Amniotic epithelial cell (primary cell): ENCODE measurements around the gene VWA8.

Source experiments
- DNase-seq: peaks from one replicate; pipeline ENCODE4 v3.0.0-alpha.2; 2010; ENCODE audit warnings: low read depth

Gene VWA8

DNA sequence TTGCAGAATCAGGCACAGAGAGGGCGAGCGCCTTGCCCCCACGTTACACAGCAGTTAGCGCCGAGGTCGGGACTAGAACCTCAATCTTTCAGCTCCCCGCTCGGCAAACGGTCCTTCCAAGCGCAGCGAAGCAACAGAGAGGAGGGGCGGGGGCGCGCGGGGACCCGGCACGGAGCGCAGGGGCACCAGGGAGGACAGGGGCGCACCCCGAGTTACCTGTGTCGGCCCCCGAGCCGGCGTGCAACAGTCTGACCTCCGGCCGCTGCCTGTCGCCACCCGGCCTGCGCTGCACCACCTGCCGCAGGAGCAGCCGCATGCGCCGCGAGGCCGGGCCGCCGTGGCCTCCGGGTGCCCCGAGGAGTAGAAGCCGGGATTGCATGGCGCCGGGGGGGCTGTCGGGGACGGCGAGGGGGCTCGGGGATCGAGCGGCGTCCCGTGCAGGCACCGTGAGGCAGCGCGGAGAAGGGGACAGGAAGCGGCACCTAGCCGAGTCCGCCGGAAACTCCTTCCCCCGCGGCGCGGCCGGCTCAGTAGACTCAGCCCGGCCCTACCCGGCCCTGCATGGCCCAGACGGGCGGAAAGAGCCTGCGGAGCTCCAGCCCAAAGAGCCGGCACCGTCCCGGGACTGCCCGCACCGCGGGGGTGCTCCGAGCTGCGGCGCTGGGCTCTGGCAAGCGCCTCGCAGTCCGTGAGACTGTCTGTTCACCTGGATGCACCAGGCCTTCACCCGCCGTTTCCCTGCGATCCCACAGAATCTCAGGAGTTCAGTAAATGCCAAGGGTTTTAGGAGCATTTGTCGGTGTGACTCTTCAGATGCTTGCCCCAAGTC is at the start of gene VWA8:
Gene VWA8, minus strand, starts transcription at position 473 of the 829 bp plus-strand sequence. Its CDS starts 94 bp downstream, at position 379.
- peak; percentile 76 for DNase-seq

DNA sequence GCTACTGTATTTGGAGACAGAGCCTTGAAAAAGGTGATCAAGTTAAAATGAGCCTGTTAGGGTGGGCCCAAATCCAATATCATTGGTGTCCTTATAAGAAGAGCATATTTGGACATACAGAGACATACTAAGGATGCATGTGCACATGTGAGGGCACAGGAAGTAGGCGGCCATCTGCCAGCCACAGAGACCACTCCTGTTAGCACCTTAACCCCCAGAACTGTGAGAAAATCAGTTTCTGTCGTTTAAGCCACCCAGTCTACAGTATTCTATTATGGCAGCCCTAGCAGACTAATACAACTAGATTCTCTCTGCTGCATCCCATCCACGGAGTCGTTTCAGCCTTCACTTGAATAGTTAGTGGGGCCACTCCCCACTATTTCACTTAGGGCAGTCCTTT is 48.1 kb upstream of the VWA8 start:
- no peak for DNase-seq

DNA sequence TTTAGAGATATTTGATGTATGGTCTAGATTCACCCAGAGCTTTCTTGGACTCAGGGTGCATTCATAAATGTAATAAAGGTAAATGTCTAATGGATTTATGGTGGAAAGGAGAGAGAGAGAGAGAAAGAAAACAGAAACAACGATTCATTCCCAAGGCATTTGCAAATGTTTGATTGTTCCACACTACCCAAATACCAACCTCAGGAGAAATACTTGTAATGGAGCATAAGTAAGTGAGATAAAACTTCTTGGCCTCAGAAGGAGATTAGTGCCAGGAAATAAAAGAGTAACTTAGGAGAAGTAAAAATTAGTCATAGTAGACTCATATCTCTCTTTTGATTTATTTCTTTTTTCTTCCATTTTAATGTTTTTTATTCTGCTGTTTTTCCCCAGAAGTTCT is 46.9 kb upstream of the VWA8 start:
- DNase-seq: peak; percentile 97

DNA sequence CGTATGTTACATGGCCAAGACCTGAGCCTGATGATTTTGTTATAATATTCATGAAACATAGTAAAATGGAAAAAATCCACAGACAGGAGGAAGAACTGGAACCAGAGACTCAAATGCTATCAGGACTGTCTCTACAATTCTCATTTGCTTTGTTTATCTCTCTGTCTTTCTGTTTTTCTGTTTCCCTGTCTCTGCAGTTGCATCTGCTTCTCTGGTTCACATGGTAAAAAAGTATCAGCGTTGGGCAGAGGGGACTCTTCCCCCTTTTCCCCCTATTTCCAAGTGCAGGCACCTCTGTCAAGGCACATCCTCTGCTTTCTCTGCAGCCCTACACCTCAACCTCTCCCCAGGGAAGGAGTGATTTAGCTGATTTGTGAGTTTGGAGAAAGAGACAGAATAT is 41.2 kb upstream of the VWA8 start:
- no peak for DNase-seq

DNA sequence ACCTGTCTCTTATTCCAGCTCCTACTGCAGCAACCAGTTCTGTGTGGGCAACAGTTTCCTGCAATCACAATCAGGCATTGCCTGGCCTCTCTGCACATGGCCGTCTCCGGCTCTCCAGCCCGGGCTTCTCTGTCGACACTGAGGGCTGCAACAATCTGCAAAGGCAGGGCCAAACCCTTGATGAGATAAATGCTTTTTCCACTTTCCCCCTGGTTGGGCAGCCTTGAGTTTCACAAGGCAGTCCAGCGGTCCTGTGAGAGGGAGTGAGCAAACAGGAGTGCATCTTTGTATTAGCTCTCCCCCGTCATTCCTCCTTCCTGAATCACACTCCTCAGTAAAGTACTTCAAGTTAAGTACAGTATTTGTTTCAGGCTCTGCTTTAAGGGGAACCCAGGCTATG is 40.7 kb upstream of the VWA8 start:
- DNase-seq: peak; percentile 100

DNA sequence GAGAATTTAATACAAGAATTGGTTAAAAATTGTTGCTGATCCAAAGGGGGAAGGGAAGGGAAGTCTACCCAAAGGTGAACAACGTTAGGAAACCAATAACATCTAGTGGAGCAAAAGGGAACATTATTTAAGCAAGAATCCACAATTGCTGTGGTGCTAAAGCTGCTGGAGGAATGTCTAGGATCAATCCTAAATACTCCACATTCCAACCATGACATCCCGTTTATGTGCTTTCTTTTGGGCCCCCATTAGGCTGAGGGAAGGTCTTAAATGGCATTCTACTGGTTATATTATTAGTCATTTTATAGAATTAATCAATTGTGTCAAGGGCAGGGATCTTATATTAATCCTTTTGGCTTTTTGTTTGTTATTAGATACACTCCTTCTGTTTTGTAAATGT is 39.9 kb upstream of the VWA8 start:
- DNase-seq: peak; percentile 24

DNA sequence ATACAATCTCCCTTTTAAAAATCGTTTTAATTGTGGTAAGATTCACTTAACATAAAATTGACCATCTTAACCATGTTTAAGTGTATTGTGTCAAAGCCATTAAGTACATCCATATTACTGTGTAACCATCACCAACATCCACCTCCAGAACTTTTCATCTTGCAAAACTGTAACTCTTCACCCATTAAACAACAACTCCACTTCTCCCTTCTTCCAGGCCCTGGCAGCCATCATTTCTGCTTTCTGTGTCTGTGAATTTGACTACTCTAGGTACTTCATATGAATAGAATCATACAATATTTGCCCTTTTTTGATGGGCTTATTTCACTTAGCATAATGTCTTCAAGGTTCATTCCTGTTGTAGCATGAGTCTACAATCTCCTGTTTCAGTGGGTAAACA is 36.5 kb upstream of the VWA8 start:
- no peak for DNase-seq

DNA sequence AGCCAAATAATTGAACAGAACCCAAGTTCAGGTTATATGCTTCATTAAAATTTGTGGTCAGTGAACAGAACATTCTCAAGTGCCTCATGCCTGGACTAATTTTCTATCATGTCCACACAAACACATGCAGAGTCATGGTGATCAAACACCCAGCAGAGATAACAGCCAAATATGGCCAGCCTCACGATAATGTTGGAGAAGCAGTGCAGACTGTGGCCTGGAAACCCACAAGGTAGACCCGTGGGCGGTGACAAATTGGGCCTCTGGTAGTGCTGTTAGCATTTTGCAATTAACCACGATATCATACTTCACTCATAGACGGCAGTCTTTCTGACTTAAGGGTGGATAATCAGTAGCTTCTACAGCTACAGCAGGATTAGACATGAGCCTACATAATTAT is 35.0 kb upstream of the VWA8 start:
- peak; percentile 96 for DNase-seq

DNA sequence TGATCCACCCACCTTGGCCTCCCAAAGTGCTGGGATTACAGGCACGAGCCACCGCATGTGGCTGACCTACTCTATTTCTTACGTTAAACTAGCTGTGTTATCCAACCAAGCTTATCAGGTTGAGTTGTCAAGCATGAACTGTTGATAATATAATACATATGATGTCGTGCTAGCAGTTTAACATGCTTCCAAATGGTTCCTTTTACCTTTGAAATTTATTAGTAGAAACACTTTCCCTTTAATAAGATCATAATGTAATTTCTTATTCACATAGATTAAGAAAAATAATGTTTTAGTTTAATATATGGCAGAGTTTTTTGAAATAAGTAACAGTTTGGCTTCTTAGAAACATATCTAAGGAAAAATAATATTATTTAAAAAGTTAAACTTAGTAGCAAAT is 34.4 kb upstream of the VWA8 start:
- peak; percentile 13 for DNase-seq

DNA sequence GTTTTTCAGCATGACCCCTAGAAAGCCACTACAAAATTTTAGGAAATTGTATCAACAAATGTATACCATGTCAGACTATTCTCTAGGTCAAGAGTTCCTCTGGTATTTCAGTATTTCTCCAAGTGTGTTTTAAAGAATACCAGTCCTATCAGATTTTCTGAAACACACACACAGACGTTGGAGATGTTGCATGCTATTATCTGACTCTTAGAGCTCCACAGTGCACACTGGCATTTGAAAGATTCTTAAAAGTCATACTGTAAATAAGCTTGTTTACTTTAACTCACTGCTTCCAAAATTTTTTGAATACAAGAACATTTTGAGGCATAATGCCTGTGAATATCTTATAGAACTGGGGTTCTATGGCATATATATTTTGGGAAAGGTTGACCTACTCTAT is 33.8 kb upstream of the VWA8 start:
- no peak for DNase-seq

DNA sequence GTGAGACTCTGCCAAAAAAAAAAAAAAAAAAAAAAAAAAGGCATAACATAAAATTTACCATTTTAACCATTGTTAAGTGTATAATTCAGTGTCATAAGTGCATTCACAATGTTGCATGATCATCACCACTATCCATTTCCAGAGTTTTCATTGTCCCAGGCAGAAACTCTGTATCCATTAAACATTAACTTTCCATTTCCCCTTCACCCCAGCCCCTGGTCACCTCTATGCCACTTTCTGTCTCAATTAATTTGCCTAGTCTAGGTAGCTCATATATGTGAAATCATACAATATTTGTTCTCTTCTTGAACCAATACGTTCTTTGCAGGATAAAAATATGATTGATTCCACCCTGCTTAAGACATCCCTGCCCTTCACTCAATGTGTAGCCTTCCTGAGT is 31.0 kb upstream of the VWA8 start:
- no peak for DNase-seq

DNA sequence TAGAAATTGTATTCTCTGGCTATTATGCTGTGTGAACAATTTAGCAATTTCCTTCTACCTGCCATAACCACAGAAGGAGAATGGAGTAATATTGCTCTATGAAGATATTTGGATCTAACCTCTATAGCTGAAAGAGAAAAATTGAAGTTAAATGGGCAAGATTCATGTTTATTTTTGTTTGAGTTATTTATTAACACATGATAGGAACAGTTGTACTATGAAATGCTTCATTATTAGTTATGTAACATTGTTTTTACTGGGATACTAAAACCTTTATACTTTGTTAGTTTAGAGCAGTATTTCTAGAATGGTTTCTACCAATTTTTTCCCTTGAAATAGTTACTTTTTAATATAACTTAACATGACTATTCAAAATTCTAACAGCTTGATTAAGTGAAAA is 27.3 kb upstream of the VWA8 start:
- no peak for DNase-seq

DNA sequence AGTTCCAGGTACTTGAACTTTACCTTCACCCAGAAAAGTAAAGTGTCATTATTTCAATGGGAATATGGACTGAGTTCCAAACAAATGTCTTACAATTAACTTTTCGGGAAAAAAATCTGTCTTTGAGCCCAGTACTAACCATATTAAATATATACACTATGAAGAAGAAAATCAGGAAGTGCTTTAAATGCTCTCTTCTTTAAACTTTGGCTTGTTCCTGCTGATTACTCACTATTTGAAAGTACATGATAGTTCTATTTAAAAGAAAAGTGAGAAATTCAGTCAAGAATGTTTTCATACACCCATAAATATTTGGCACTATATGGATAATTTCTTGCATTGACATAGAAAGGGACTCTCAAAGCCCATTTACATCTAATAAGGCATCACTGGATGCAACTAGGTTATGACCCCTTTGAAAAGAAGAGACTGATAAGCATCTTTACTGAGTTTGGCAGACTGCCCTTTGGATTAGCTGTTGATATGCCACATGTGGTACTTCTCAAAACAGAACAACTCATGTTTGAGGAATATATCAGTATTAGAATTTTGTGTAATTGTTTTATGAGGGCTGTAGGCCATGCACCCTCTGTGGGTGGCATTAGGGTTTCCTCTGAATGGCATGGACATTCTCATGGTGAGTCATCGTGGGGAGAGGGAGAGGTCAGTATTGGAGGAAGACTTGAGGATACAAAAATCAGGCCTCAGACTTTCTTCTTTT is 25.0 kb upstream of the VWA8 start:
- DNase-seq: peak; percentile 80

DNA sequence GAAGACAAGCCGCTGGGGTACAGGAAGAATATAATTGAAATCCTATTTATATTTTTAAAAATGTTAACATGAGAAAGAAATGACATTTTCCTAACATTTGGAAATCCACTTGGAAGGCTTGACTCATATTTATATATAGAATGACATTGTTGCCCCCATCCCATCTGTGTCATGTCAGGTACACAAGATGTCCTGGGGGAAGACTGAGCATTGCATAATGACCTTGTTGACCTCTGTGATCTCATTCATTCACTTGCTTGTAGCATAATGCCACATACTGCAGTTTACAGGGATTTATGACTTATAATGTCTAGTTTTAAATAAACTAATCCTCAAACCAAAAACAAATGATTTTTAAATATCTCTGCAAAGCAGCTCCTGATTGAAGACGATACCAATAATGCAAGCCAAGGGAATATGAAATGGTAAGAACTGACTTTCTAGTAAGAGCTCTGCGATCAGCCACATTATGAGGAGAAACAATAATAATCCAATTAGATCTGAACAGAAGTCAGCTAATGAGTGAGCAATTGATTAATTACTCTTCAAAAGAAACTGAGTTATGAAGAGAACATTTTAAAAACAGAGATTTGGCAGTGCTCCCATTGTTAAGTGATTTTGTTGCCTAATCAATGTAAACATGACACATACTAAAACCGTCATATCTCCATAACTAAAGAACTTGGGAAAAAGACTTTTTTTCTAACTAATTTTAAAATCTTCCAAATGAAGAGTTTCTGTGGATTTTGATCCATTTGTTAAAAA is 21.2 kb upstream of the VWA8 start:
- DNase-seq: peak; percentile 61

DNA sequence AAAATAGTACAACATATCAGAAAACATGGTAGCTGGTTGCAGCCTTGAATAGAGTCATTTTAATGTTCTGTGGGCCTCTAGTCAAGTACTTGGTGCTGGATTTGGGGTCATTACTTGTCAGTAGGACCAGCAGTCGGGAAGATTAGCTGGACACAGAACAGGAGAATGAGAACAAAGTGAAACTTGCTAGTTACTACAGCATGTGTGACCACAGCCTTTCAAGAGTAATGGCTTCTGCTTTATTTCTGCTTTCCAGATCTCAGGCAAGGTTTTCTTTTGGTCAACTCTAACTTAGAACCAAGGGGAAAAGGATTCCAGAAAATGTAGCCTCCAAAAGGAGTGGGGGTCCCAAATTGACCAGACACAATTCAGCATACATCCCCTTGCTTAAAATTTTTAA is 17.1 kb upstream of the VWA8 start:
- DNase-seq: no peak

DNA sequence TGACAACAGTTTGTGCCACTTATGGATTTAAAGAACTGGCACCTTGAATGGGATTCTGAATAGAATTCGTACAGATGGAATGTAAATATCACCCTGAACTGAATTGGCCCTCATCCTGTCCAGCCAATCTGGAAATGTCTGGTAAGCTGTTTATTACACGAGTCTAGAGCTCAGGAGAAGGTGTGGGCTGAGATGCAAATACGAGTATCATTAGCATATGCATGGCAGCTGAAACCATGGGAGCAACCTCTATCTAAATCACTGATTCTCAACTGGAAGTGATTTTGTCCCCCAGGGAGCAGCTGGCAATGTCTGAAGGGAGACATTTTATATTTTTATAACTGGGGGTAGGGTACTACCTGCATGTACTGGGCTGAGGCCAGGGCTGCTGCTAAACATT is 15.6 kb upstream of the VWA8 start:
- DNase-seq: no peak

DNA sequence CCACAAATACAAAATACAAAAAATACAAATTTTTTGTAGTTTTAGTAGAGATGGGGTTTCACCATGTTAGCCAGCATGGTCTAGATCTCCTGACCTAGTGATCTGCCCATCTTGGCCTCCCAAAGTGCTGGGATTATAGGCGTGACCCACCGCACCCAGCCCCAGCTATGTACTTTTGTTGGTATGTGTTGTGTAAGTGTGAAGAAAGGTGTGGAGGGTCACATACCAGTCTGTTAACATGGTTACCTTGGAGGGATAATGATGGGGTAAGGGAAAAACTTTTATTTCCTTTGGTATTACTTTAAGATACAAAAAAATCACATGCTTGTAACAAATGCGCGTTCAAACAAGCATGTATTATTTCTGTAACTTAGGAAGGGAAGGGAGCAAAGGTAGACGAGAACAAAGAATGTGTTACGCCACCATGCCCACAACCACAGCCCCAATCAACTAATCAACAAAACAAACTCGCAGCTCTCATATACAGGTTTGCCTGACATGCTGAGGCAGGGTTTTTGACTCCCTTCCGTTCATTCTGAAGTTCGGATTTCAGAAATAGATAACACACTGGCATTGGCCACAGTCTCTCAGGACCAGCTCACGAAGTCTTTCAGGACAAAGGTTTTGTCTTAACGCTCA is 13.5 kb upstream of the VWA8 start:
- DNase-seq: no peak

DNA sequence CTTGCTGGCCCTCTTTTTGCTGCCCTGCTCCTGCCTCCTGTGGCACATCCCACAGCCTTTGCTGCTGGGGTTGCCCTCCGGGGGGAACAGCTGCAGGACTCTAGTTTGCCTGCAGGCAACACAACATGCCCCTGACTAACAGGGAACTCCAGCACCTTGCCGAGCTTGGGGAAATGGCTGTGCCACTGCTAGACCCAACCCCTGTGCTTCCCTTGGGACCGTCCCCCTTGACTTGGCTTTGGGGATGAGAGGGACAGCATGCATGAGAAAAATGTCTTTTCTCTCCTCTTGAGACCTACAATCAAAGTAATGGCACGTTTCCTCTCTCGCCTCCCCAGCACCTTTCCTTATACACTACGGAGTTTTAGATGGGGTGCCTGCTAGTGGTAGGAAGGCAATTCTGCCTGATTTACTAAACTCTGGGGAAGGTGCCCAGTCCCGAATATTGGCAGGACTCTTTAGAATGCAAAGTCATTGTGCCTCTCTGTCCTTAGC is 12.4 kb upstream of the VWA8 start:
- no peak for DNase-seq

DNA sequence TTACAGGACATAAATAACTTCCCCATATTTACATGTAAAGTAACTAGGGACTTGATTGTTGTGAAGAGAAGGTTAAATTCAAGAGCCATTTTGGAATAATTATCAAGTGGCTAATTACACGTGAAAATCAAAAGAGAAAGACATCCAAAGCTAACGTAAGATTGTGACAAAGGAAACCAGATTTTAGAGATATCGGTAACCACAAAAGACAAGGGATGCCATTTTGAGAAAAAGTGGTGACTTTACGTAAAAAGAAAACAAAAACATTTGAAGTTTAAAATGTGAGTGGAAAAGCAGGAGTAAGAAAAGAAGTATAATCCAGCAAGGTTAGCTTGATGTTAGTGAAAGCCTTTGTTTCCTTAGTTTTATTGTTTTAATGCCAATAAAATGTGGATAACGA is 10.9 kb upstream of the VWA8 start:
- no peak for DNase-seq

DNA sequence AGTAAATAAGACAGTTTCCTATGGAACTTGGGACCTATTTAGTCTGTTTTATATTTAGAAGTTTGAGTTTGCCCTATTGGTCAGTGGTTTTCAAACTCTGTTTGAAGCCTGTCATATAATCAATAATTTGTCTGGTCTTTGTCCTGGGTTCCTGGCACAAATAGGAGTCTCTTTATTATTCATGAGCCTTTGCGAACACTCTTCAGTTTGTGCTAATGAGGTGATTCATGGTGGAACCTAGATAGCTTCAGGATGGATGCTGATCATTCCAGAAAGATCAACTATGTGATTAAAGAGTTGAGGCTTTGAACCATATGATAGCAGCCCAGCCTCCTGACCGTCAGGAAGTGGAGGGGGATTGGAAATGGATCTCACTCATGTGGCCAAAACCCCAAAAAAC is 10.0 kb upstream of the VWA8 start:
- DNase-seq: peak; percentile 41

DNA sequence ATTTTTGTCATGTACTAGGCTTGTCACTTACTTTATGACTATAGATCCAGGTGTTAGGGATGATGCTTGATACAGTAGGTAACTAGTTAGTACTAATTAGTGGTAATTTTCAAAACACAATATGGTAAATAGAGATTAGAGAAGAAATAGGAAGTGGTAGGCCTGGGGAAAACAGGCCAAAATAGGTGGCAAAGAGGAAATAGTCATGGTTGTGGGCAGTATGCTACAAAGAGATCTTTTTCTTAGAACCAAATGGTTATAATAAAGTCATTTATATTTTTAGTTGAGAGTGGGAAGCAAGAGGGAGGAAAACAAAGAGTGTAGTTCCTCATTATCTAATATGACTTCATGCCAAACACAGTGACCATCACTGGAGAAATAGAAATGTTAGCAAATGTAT is 9.1 kb upstream of the VWA8 start:
- DNase-seq: no peak

DNA sequence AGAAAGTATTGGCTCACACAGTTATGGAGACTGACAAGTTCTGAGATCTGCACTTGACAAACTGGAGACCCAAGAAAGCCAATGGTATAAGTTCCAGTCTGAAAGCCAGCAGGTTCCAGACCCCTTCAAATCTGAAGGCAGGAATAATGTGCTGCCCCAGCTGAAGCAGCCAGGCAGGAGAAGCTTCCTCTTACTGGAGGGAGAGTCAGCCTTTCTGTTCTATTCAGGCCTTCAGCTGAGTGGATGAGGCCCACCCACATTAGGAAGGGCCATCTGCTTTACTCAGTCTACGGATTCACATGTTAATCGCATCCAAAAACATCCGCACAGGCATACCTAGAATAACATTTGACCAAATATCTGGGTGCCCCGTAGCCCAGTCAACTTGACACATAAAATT is 8.2 kb upstream of the VWA8 start:
- DNase-seq: no peak
